GM18507 (cell line): ENCODE results near the gene MEFV.

Experiments used
- DNase-seq: peaks from one replicate; pipeline ENCODE4 v3.0.0; 2011; ENCODE audit warnings: low read depth; ENCODE audit not compliant: insufficient read length; ENCODE audit errors: extremely low spot score
- FAIRE-seq: peaks from 2 replicates; lab custom pipeline; 2011; peaks lifted over from hg19 to GRCh38; lab: Jason Lieb, UNC

Gene MEFV, protein sequence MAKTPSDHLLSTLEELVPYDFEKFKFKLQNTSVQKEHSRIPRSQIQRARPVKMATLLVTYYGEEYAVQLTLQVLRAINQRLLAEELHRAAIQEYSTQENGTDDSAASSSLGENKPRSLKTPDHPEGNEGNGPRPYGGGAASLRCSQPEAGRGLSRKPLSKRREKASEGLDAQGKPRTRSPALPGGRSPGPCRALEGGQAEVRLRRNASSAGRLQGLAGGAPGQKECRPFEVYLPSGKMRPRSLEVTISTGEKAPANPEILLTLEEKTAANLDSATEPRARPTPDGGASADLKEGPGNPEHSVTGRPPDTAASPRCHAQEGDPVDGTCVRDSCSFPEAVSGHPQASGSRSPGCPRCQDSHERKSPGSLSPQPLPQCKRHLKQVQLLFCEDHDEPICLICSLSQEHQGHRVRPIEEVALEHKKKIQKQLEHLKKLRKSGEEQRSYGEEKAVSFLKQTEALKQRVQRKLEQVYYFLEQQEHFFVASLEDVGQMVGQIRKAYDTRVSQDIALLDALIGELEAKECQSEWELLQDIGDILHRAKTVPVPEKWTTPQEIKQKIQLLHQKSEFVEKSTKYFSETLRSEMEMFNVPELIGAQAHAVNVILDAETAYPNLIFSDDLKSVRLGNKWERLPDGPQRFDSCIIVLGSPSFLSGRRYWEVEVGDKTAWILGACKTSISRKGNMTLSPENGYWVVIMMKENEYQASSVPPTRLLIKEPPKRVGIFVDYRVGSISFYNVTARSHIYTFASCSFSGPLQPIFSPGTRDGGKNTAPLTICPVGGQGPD

DNA sequence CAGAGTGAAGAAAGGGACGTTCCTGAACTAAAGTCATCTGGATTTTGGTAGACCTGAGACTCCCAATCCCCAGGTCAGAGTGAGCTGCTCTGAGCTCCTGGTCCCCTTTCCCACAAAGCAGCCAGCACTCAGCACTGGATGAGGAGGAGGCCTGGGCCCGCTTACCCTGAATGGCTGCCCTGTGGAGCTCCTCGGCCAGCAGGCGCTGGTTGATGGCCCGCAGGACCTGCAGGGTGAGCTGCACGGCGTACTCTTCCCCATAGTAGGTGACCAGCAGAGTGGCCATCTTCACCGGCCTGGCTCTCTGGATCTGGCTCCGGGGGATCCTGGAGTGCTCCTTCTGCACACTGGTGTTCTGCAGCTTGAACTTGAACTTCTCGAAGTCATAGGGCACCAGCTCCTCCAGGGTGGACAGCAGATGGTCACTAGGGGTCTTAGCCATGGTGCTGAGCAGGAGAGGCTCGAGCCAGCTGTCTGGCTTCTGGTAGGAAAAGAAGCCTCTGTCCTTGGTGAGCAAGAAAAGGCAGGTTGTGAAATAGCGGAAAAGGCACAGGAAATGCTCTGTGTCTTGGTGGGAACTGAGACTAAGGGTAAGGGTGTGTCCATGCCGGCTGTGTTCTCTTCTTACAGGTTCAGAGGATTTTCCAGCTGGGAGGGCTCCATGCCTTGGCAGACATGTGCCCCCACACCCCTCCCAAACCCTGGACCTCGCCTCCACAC lies at the start of gene MEFV:
Gene MEFV (minus strand): TSS at position 488 of the 720 bp plus-strand sequence. CDS start 46 bp downstream, at position 442.
- FAIRE-seq (no peak), DNase-seq (no peak)

DNA sequence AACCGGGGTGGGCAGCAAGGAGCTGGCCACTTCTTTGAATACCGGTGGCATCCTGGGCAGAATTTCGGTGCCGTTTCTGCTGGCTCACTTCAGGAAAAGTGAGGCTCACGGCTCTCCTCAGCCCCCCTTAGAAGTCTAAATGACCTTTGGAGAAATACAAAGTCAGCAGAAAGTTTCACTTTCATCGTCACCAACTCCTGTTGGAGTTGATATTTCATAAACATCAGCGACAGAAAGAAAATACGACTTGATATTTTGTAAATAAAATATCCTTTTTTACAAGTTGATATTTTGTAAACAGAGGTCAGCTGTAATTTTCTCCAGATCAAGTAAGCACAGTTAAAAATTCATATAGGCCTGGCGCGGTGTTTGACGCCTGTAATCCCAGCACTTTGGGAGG lies 49.6 kb upstream of the MEFV start:
- no peak for FAIRE-seq

DNA sequence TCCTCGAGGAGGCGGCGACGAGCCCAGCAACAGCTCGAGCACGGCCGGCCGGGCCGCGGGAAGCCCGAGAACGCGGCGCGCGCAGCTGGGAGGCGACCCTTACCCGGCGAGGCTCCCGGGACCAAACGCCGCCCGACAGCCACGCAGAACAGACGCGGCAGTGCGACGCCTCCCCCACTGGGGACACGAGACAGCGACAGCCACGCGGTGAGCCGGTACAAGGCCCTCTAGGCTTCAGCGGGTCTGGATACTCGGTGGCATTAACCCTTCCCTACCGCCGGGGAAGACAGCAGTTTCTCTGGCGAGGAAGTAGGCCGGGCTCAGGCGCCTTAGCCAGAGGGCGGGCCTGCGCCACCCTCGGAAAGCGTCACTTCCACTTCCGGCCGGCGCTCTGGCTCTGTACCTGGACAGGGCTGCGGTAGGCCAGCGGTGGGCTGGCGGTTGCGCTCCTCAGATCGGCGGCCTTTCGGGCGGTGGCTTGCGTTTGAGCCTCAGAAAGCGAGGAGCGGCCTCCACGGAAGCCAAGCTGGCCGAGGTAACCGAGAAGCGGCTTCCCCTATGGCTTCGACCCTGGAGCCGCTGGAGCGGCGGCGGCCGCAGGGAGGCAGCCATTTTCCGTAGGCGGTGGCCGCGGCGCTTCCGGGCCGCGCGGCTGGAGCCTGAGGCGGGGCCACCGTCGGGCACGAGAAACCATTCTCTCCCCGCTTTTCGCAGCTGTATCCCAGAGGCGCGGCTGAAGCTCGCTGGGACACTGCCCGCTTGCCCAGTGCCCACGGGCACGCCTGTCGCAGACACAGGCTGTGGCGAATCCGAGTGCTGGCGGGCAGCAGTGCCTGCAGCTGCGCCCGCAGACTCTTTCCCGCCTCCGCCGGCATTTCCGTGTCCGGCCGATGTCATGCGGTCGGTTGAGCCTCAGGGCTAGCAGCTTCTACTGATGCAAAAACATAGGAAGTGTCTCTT lies 49.0 kb upstream of the MEFV start, which contains the start of the genes TIGD7 and ZNF75A:
Gene TIGD7 (minus strand): TSS at position 322 of the 960 bp plus-strand sequence. CDS start 4,816 bp downstream, outside the sequence.
Gene ZNF75A (plus strand): TSS at position 389 of the 960 bp plus-strand sequence. CDS start 2,932 bp downstream, outside the sequence.
- DNase-seq (peak; percentile 66), FAIRE-seq (peak; percentile 90)

More for the DNA sequence above, 49.6 kb upstream of the MEFV start:
- DNase-seq: no peak

DNA sequence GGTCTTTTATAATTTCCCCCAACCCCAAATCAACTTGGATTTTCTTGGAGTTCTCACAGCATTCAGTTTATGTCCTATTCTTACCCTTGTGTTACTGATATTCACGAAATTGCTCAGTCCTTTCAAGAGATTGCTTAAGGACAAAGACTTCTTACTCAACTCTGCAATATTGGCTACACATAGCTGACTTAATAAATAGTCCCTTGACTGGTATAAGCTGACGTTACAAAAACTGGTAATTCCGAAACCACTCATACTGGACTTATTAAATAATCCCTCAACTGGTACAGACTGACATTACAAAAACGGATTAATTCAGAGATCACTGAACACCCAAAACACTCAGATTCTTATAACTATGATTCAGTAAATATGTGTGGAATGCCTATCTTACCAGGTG lies 47.9 kb upstream of the MEFV start:
- no peak for FAIRE-seq

DNA sequence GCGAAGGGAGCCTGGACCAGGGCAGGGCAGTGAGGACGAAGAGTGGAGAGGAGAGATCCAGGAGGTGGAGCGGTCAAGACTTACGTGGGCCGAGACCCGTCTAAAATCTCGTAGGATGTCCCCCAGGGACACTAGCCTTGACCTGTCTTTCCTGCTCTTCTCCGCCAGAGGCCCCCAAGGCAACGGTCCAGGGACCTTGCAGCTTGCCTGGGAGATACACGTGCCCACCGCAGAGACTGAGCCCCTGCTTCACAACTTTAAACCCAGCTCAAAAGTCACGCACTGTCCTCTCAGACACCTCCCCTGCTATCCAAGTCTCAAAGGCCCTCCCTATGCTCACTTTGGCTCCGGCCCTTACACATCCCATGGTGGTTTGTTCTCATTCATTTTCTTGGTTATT lies 39.4 kb upstream of the MEFV start:
- no peak for DNase-seq
- FAIRE-seq: no peak

More for the DNA sequence above, 47.9 kb upstream of the MEFV start:
- DNase-seq: no peak

DNA sequence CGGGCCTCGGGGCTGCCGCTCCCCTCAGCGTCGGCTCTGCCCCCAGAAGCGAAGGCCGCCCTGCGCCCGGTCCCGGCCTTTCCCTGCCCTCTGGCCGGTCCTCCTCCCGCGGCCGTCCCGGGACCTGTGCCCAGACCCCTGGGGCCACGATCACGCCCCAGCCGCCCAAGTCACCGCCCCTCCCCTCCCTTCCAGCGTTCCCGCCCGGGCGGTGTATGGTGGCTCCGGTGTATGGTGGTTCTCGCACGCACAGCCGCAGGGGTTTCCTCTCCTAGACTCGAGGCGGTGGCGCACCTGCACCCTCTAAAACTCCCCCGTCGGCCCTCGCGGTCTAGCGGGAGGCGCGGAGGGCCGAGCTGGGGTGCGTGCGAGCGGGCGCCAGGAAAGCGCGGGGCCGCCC lies 38.8 kb upstream of the MEFV start:
- no peak for FAIRE-seq

DNA sequence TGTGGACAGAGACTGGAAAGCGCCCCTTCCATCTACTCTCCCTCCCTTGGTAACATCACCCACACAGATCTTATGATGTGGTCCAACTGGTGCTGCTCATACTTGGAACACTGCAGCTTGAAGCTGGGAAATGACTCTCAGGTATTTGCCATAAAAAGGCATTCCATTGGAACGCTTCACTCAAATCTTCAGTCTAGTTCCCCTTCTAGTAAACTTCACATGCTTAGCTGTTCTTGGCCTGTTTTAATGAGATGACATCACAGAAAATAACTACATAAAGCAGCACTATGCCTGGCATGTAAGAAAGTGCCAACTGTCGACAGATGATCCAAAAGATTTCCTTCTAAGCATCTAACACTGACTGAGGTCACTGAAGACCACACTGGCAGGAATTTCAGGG lies 36.2 kb upstream of the MEFV start:
- FAIRE-seq (no peak), DNase-seq (no peak)

More for the DNA sequence above, 38.8 kb upstream of the MEFV start:
- DNase-seq: no peak

DNA sequence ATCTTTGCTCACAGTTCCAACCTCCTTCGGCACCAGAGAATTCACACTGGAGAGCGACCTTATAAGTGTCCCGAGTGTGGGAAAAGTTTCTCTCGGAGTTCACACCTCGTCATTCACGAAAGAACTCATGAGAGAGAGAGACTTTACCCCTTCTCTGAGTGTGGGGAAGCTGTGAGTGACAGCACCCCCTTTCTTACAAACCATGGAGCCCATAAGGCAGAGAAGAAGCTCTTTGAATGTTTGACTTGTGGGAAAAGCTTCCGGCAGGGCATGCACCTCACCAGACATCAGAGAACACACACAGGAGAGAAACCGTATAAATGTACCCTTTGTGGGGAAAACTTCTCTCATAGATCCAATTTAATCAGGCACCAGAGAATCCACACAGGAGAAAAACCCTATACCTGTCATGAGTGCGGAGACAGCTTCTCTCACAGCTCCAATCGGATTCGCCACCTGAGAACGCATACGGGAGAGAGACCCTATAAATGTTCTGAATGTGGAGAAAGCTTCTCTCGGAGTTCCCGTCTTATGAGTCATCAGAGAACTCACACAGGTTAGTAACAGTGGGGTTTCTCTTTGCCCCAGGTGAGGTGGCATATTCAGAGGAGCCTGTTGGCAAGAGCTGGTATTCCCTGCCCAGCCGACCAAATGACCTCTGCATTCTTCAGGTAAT lies 33.7 kb upstream of the MEFV start:
- DNase-seq: no peak
- FAIRE-seq: no peak

DNA sequence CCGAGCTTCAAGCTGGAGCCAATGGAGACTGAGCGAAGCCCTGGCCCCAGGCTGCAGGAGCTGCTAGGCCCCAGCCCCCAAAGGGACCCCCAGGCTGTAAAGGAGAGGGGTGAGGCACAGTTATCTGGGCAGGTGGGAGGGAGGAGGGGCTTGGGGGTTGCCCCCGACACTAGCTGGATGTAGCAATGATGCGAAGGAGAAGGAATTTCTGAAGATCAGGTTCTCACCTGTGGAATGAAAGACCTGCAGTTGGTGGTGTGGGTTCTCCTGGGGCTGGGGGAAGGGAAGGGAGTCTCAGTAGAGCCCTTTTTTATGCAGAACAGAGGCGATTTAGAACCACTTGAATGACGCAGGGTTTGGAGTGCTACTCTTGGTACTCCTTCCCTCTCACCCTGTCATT lies 28.7 kb upstream of the MEFV start:
- no peak for FAIRE-seq
- DNase-seq: no peak

DNA sequence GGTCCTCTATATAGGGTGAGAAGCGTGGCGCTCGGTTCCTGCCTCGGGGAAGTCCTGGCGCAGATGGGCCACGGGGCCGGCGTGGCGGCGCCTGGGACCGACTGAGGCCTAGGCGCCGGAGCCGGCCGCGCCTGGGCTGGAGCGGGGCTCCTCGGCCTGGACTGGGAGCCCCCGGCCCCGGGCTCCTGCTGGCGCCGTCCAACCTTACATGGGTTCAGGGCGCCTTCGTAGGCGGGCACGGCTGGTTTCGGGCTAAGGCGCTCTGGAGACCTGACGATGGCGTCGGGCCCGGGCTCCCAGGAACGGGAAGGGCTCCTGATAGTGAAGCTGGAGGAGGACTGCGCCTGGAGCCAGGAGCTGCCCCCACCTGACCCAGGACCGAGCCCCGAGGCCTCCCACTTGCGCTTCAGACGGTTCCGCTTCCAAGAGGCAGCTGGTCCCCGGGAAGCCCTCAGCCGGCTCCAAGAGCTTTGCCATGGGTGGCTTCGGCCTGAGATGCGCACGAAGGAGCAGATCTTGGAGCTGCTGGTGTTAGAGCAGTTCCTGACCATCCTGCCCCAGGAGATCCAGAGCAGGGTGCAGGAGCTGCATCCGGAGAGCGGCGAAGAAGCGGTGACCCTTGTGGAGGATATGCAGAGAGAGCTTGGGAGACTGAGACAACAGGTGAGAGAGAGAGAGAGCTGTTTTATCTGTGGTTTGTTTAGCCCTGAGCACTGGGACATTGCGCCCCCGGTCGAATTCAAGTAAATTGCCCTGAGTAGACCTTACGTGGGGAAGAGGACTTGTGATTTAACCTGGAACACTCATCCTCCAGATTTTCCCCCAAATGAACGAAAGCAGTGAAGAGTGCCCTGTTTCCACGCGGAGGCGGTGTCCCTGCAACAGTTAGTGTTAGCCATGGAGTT lies 27.4 kb upstream of the MEFV start:
- FAIRE-seq (no peak), DNase-seq (no peak)

DNA sequence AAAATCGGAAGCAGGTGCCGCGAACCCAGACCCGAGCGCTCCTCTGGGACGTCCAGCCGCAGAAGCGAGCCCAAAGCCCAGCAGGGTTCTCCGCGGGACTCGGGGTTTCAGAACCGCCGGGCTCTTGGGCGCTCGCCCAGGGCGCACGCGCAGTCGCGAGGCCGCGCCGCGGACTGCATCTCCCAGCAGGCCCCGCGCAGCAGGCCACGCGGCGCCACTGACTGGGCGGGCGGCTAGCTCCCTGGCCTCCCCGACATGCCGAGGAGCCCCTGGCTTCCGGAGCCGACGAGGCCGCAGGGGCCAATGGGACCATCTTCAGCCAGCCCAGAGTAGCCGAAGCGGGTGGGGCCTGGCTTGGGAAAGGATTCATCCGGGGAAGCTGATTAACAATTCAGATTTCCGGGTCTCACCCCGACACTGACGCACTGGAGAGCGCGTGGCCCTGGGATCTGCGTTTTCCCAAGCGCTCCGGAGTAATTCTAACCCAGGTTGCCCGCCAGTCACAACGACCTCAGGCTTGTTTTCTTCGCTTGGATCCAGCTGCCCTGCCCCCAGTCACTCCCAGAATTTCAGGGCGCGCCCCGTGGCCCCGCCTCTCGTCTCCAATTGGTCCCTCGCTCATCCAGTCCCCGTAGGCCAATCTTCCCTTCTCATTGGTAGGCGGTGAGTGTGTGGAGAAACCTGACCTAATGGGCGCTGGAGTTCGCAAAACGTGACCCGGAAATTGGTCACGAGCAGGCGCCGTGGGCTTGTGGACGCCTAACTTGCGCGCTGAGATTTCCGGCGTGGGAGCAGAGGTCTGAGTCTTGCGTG lies 26.5 kb upstream of the MEFV start, which contains the start of gene ZNF263:
Gene ZNF263 (plus strand): TSS at position 762 of the 813 bp plus-strand sequence. CDS start 328 bp downstream, outside the sequence.
- FAIRE-seq (peak; percentile 98), DNase-seq (peak; percentile 91)

DNA sequence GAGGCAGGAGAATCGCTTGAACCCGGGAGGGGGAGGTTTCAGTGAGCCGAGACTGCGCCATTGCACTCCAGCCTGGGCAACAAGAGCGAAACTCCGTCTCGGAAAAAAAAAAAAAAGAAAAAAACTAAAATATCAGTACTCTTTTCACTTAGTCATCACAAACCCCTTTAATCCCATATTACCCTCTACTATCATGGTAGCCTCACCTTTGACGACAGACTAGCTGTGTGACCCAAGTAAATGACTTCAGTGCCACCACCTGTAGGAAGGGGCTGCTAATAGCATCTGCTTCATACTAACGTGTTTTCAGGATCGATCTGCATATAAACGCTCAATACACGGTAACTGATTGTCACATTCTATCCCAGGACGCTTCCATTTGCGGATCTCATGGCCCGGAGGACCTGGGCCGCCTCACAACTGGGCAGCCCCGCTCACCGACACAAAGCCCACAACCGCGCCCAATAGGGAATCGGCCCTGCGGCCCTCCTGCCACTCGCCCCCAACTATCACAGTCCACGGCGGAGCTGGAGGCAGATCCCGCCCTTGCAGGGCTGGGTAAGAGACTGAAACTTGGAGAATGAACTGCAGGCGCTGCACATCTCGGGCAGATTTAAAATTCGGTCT lies 25.8 kb upstream of the MEFV start:
- DNase-seq (no peak), FAIRE-seq (no peak)

DNA sequence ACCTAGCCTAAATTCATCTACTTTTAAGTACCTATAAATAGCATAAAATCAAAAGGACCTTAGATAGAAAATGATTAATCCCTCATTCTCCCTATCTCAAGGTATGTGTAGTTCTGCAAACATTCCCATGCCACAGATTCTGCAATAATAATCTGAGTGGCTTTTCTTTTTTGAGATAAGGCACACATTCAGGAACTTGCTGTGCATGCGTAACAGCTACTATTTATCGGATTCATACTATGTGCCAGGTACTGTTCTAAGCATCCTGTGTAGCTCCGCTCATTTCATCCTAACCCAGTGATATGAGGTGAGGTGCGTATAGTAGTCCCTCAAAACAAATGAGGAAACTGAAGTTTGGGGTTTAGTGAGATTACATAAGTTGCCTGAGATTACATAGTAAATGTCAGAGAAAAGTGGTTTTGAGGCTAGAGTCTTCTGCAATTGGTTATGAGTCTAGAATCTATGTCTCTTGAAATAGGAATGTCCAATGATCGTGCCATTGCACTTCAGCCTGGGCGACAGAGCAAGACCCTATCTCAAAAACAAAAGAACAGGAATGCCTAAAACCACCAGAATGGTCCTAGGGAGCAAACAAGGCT lies 24.9 kb upstream of the MEFV start:
- no peak for FAIRE-seq

DNA sequence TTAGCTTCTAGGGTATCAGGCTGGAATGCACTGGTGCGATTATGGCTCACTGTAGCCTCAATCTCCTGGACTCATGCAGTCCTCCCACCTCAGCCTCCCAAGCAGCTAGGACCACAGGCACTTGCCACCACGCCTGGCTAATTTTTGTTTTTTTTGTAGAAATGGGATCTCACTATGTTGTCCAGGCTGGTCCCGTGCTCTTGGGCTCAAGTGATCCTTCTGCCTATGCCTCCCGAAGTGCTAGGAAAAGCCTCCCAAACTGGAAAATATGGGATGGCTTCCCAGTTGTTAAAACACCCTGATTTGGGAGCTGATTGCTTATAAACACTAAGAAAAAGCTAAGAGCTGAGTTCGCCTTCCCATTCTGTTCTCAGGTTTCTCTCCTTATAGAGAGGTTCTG lies 20.2 kb upstream of the MEFV start:
- no peak for FAIRE-seq
- DNase-seq: no peak

More for the DNA sequence above, 24.9 kb upstream of the MEFV start:
- no peak for DNase-seq

DNA sequence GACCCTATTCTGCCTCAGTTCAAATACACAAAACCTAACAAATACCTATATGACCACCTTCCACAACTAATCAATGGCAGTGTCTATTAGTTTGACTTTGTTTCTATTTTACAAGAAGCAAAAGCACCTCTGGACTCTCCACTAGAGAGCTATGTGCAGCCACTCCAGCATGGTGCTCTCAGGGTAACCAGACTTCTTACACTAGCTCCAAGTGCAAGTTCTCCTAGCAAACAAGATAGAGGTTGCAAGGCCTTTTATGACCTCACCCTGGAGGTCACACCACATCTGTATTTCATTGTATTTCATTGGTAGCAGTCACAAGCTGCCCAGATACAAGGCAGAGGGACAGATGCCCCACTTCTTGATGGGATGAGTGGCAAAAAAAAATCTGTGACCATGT lies 18.5 kb upstream of the MEFV start:
- FAIRE-seq (no peak), DNase-seq (no peak)
